ENCODE measurements around the gene SMS.

The SMS gene

GRCh38 chrX:21966866-21967265 is 26.4 kb downstream of the SMS start:
- Histone ChIP-seq H3K9me2 (replicated peaks; ENCODE audit: control insufficient read depth, low read length) (no peaks in the 10 kb centered on the region), H3K4me2 (ENCODE audit: low read length) (no peak overlapping the region), H3K9me3 (ENCODE audit: control insufficient read depth, insufficient read depth, low read length) (no peaks in the 10 kb centered on the region), H3K27ac (ENCODE audit: low read depth, low read length) (no peak overlapping the region), H3K79me2 (ENCODE audit: control insufficient read depth, low read length) (peaks cover 49% of the 10 kb centered on the region), H3K4me1 (ENCODE audit: control insufficient read depth, low read length) (no peaks in the 10 kb centered on the region), H3F3A (ENCODE audit: control insufficient read depth, insufficient read depth) (no peaks in the 10 kb centered on the region), H3K4me3 (ENCODE audit: low read length) (no peak overlapping the region), H3K36me3 (ENCODE audit: control insufficient read depth, low read length) (peaks cover 4% of the 10 kb centered on the region; the same call in 1 of the 2 replicates), H4K20me1 (ENCODE audit: control insufficient read depth, insufficient read depth, low read depth, low read length) (no peaks in the 10 kb centered on the region), H3K27me3 (ENCODE audit: control insufficient read depth, low read length) (no peaks in the 10 kb centered on the region)
- TF ChIP-seq EZH2phosphoT487 (IDR thresholded peaks at IDR 0.05; ENCODE audit: borderline replicate concordance, low read length) (no peak), CTCF (IDR thresholded peaks at IDR 0.05; ENCODE audit: low read depth, low read length, poor library complexity, severe bottlenecking) (no peak)

GRCh38 chrX:21968333-21968732 is 27.8 kb downstream of the SMS start:
- Histone ChIP-seq H3K27ac (ENCODE audit: low read depth, low read length) (no peak overlapping the region), H3K9me2 (replicated peaks; ENCODE audit: control insufficient read depth, low read length) (no peaks in the 10 kb centered on the region), H3K27me3 (ENCODE audit: control insufficient read depth, low read length) (no peaks in the 10 kb centered on the region), H3F3A (ENCODE audit: control insufficient read depth, insufficient read depth) (no peaks in the 10 kb centered on the region), H3K9me3 (ENCODE audit: control insufficient read depth, insufficient read depth, low read length) (no peaks in the 10 kb centered on the region), H3K4me1 (ENCODE audit: control insufficient read depth, low read length) (no peaks in the 10 kb centered on the region), H3K79me2 (ENCODE audit: control insufficient read depth, low read length) (peaks cover 35% of the 10 kb centered on the region), H3K4me3 (ENCODE audit: low read length) (no peak overlapping the region), H3K4me2 (ENCODE audit: low read length) (no peak overlapping the region), H4K20me1 (ENCODE audit: control insufficient read depth, insufficient read depth, low read depth, low read length) (no peaks in the 10 kb centered on the region), H3K36me3 (ENCODE audit: control insufficient read depth, low read length) (peaks cover 4% of the 10 kb centered on the region; the same call in 1 of the 2 replicates)
- no peak for TF ChIP-seq CTCF (IDR thresholded peaks at IDR 0.05; ENCODE audit: low read depth, low read length, poor library complexity, severe bottlenecking)
- TF ChIP-seq EZH2phosphoT487 (IDR thresholded peaks at IDR 0.05; ENCODE audit: borderline replicate concordance, low read length): no peak

GRCh38 chrX:21970326-21970725 is 29.8 kb downstream of the SMS start:
- Histone ChIP-seq H3K9me3 (ENCODE audit: control insufficient read depth, insufficient read depth, low read length) (no peaks in the 10 kb centered on the region), H4K20me1 (ENCODE audit: control insufficient read depth, insufficient read depth, low read depth, low read length) (no peaks in the 10 kb centered on the region), H3K27ac (ENCODE audit: low read depth, low read length) (no peak overlapping the region), H3F3A (ENCODE audit: control insufficient read depth, insufficient read depth) (no peaks in the 10 kb centered on the region), H3K27me3 (ENCODE audit: control insufficient read depth, low read length) (no peaks in the 10 kb centered on the region), H3K9me2 (replicated peaks; ENCODE audit: control insufficient read depth, low read length) (no peaks in the 10 kb centered on the region), H3K36me3 (ENCODE audit: control insufficient read depth, low read length) (peaks cover 21% of the 10 kb centered on the region), H3K4me2 (ENCODE audit: low read length) (no peak overlapping the region), H3K4me3 (ENCODE audit: low read length) (no peak overlapping the region), H3K79me2 (ENCODE audit: control insufficient read depth, low read length) (peaks cover 15% of the 10 kb centered on the region), H3K4me1 (ENCODE audit: control insufficient read depth, low read length) (no peaks in the 10 kb centered on the region)
- no peak for TF ChIP-seq CTCF (IDR thresholded peaks at IDR 0.05; ENCODE audit: low read depth, low read length, poor library complexity, severe bottlenecking)
- TF ChIP-seq EZH2phosphoT487 (IDR thresholded peaks at IDR 0.05; ENCODE audit: borderline replicate concordance, low read length): no peak

All from DOHH2 (cell line).